ENCODE data around the gene PCDHGB4.

DNA sequence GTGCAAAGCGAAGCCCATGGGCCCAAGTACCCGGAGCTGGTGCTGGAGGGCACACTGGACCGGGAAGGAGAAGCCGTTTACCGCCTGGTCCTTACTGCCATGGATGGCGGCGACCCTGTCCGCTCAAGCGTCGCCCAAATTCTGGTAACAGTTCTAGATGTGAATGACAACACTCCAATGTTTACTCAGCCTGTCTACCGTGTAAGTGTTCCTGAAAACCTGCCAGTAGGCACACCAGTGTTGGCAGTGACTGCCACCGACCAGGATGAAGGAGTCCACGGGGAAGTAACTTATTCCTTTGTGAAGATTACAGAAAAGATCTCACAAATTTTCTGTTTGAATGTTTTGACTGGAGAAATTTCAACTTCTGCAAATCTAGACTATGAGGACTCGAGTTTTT is 12.9 kb upstream of the PCDHGB4 start:
- no peak for TF ChIP-seq RAD21 (IDR thresholded peaks at IDR 0.05; ENCODE audit: low read depth)
- no peak for TF ChIP-seq TAF1 (IDR thresholded peaks at IDR 0.05; ENCODE audit: low read depth)
- TF ChIP-seq, protein P1, sequence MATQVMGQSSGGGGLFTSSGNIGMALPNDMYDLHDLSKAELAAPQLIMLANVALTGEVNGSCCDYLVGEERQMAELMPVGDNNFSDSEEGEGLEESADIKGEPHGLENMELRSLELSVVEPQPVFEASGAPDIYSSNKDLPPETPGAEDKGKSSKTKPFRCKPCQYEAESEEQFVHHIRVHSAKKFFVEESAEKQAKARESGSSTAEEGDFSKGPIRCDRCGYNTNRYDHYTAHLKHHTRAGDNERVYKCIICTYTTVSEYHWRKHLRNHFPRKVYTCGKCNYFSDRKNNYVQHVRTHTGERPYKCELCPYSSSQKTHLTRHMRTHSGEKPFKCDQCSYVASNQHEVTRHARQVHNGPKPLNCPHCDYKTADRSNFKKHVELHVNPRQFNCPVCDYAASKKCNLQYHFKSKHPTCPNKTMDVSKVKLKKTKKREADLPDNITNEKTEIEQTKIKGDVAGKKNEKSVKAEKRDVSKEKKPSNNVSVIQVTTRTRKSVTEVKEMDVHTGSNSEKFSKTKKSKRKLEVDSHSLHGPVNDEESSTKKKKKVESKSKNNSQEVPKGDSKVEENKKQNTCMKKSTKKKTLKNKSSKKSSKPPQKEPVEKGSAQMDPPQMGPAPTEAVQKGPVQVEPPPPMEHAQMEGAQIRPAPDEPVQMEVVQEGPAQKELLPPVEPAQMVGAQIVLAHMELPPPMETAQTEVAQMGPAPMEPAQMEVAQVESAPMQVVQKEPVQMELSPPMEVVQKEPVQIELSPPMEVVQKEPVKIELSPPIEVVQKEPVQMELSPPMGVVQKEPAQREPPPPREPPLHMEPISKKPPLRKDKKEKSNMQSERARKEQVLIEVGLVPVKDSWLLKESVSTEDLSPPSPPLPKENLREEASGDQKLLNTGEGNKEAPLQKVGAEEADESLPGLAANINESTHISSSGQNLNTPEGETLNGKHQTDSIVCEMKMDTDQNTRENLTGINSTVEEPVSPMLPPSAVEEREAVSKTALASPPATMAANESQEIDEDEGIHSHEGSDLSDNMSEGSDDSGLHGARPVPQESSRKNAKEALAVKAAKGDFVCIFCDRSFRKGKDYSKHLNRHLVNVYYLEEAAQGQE (IDR thresholded peaks at IDR 0.05; ENCODE audit: low read depth): no peak
- TF ChIP-seq FOXM1 (IDR thresholded peaks at IDR 0.05; ENCODE audit: borderline replicate concordance, low read depth): no peak
- no peak for TF ChIP-seq YY1 (IDR thresholded peaks at IDR 0.05; ENCODE audit: low read depth)
- TF ChIP-seq TEAD4 (IDR thresholded peaks at IDR 0.05): no peak
- TF ChIP-seq NFIC (IDR thresholded peaks at IDR 0.05): no peak
- TF ChIP-seq, protein P2, sequence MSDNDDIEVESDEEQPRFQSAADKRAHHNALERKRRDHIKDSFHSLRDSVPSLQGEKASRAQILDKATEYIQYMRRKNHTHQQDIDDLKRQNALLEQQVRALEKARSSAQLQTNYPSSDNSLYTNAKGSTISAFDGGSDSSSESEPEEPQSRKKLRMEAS (IDR thresholded peaks at IDR 0.05): no peak
- TF ChIP-seq EP300 (IDR thresholded peaks at IDR 0.05; ENCODE audit: borderline replicate concordance): no peak

Data from Ishikawa (cell line).